Measurements from ENCODE around the gene CALCB. TPM values are rescaled to one million over a fixed set of nuclear protein-coding genes. Genes with fewer than 3 reads are reported as not detected.

The CALCB gene
- total and polyA plus RNA-seq, 2 of the 8 experiments (the other 6 are each of a cell fraction or from before 2014, with no cell fraction given) = 3.7 to 4.2 TPM

DNA sequence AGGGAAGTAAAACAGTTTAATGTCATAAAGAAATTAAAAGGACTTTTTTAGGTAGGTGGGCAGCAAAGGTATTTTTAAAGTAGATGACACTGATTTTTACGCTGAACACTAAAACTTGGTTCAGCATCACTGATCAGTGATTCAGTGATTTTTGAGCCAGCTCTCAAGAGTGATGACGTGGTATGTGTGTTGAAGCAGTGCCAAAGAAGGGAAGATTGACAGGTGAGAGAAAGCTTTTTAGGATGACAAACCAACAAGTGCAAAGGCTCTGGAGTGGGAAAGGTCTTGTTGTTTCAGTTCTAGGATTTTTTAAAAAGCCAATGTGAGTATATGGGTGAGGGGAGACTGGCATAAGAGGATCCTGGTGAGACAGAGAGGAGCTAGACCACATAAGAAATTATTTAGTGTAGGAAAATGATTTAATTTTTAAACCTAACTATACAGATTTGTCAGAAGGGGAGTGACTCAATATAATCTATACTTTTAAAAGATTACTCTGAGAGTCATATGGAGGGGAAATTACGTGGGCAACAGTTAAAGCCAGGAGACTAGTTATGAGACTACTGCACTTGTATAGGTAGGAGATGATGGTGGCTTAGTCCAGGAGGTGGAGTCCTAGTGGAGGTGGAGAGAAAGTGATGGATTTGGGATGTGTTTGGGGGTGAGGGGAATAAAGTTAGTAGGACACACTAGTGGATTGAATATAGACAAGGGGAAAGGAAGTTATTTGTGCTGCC, 17.6 kb upstream of the CALCB start (continued):
- TF ChIP-seq POLR2AphosphoS5 (IDR thresholded peaks at IDR 0.05; ENCODE audit: low read depth, low read length) (no peak), JUND (IDR thresholded peaks at IDR 0.05; ENCODE audit: low read length) (no peak), TEAD4 (IDR thresholded peaks at IDR 0.05; ENCODE audit: low read depth, low read length) (no peak), POLR2A (IDR thresholded peaks at IDR 0.05; ENCODE audit: control extremely low read depth in 1 of 2, low read depth in 2 of 2, low read length in 2 of 2) (no peak), ZNF274 (IDR thresholded peaks at IDR 0.05; ENCODE audit: borderline replicate concordance, extremely low read depth, low read length) (no peak), KDM4A (IDR thresholded peaks at IDR 0.05; ENCODE audit: low read depth, low read length, severe bottlenecking) (no peak), SP1 (IDR thresholded peaks at IDR 0.05; ENCODE audit: low read depth, low read length) (no peak), RFX5 (IDR thresholded peaks at IDR 0.05; ENCODE audit: borderline replicate concordance, low read depth, low read length) (no peak)
